T-cell (primary cell): ENCODE data around the gene PET117. TPM values are rescaled to one million over a fixed set of nuclear protein-coding genes. Genes with fewer than 3 reads are reported as not detected.
"Not testable (repeated sequence)": the region's sequence is repeated elsewhere in the genome, so short reads cannot be mapped to it uniquely, and the experiment has no call there.

Experiments
- ATAC-seq, 4 experiments: fragments of 200-7000 bp in 3 of 4; fragments of 150-1000 bp in 1 of 4; cut with Tn5 transposase; replicated peaks in 1 of 4; 1 replicate in 3 of 4; 2 replicates in 1 of 4; pipeline ENCODE4 v1.10.0; 2021; ENCODE audit warnings: moderate library complexity in 3 of 4, mild to moderate bottlenecking in 2 of 4, moderate number of reproducible peaks in 1 of 4
- CTCF ChIA-PET, 2 donors: fragments of 300-600 bp; sonication (Branson Sonifier 250); formaldehyde crosslinking; loops; one replicate each; lab custom pipeline; 2022; ENCODE audit warnings: antibody characterized with exemption in 2 of 2; lab: Charles Lee
- POLR2A ChIA-PET, 2 donors: fragments of 300-600 bp; sonication (Branson Sonifier 250); formaldehyde crosslinking; loops; one replicate each; lab custom pipeline; 2022; ENCODE audit warnings: antibody characterized with exemption in 2 of 2; lab: Charles Lee
- DNase-seq, 35 experiments: peaks; one replicate each; pipeline versions ENCODE4 v3.0.0 to v3.0.0-alpha.2; 2013 to 2023
- H3K27ac ChIP-seq: one replicate; pipeline ENCODE4 v1.5.1; 2013; ENCODE audit warnings: low read length
- H3K27me3 ChIP-seq, 2 experiments: replicated peaks in 1 of 2; 1 replicate in 1 of 2; 2 replicates in 1 of 2; pipeline versions ENCODE4 v1.6.1 to v1.7.0; 2013; ENCODE audit warnings: low read length in 1 of 2, mixed read lengths in 1 of 2; ENCODE audit not compliant: control insufficient read depth in 2 of 2, insufficient read depth in 2 of 2; ENCODE audit errors: extremely low read depth in 1 of 2
- H3K36me3 ChIP-seq, 2 donors: 1 replicate in 1 of 2; 2 replicates in 1 of 2; pipeline versions ENCODE4 v1.6.1 to v1.7.0; 2013; ENCODE audit warnings: low read length in 1 of 2; ENCODE audit not compliant: control insufficient read depth in 2 of 2, insufficient read depth in 1 of 2; ENCODE audit errors: extremely low read depth in 1 of 2
- H3K4me1 ChIP-seq, 2 experiments: 1 replicate in 1 of 2; 2 replicates in 1 of 2; pipeline versions ENCODE4 v1.6.1 to v1.7.0; 2013; ENCODE audit warnings: low read length in 2 of 2, mixed read lengths in 1 of 2; ENCODE audit not compliant: insufficient read depth in 2 of 2, control insufficient read depth in 1 of 2; ENCODE audit errors: extremely low read depth in 1 of 2
- H3K4me3 ChIP-seq, 2 donors: 1 replicate in 1 of 2; 2 replicates in 1 of 2; pipeline versions ENCODE4 v1.5.1 to v1.7.0; 2013; ENCODE audit warnings: mild to moderate bottlenecking in 2 of 2, low read length in 1 of 2, moderate library complexity in 1 of 2; ENCODE audit not compliant: control insufficient read depth in 1 of 2; ENCODE audit errors: extremely low read depth in 1 of 2
- H3K9me3 ChIP-seq: 2 replicates; pipeline ENCODE4 v1.7.0; 2013
- H3K27ac Mint-ChIP-seq, 2 donors: one replicate each; pipeline ENCODE4 v1.8.0; 2020 to 2021; ENCODE audit warnings: mild to moderate bottlenecking in 2 of 2, mixed read lengths in 2 of 2
- H3K27me3 Mint-ChIP-seq, 2 donors: one replicate each; pipeline ENCODE4 v1.8.0; 2021 to 2022; ENCODE audit warnings: mixed read lengths in 2 of 2
- H3K36me3 Mint-ChIP-seq: one replicate; pipeline ENCODE4 v1.8.0; 2021; ENCODE audit warnings: mixed read lengths
- H3K4me1 Mint-ChIP-seq, 3 donors: one replicate each; pipeline ENCODE4 v1.8.0; 2020 to 2022; ENCODE audit warnings: mixed read lengths in 3 of 3, mild to moderate bottlenecking in 1 of 3
- H3K4me3 Mint-ChIP-seq, 3 donors: one replicate each; pipeline ENCODE4 v1.8.0; 2020 to 2022; ENCODE audit warnings: mild to moderate bottlenecking in 3 of 3, mixed read lengths in 3 of 3, moderate library complexity in 3 of 3
- H3K9me3 Mint-ChIP-seq, 3 donors: one replicate each; pipeline ENCODE4 v1.8.0; 2020 to 2022; ENCODE audit warnings: mixed read lengths in 3 of 3
- WGBS: methylation state at CpG from one replicate; pipeline ENCODE4 v1.1.5; 2013; ENCODE audit warnings: missing lambda C conversion rate; ENCODE audit not compliant: insufficient coverage; 5-methylcytosine and 5-hydroxymethylcytosine counted together
- total RNA-seq, 35 experiments: library from RNA in 6 of 35; stranded (reverse) in 6 of 35; fragments of 120-200 nt in 1 of 35; gene quantifications; one replicate each; pipeline versions ENCODE4 v1.2.1 to v1.2.4 and lab custom pipeline; 2013 to 2026

PET117 gene
- total RNA-seq, 5 donors from 2014 or later (not counting 1 experiment from before 2014, with no cell fraction given) = 10.0 to 15.6 (median 13.4) TPM

GRCh38 chr20:18092890-18093289 lies 44.8 kb upstream of the PET117 start:
- H3K36me3 Mint-ChIP-seq = no peaks in the 10 kb centered on the region
- peaks cover 9 to 19% of the 10 kb centered on the region in 2 donors for H3K27me3 Mint-ChIP-seq
- ChIA-PET POLR2A (no interaction called here), CTCF (no interaction called here)
- no peak overlapping the region for H3K27ac Mint-ChIP-seq
- H3K9me3 Mint-ChIP-seq = no peaks in the 10 kb centered on the region
- no peaks in the 10 kb centered on the region for H3K4me1 Mint-ChIP-seq
- Histone ChIP-seq H3K27me3 (peaks cover 0 to 12% of the 10 kb centered on the region in 2 experiments), H3K4me1 (no peaks in the 10 kb centered on the region), H3K27ac (no peak overlapping the region), H3K36me3 (no peaks in the 10 kb centered on the region), H3K4me3 (no peak overlapping the region), H3K9me3 (no peaks in the 10 kb centered on the region)
- 81% methylated on average over 8 of the region's 8 CpGs for WGBS
- DNase-seq = no peak
- H3K4me3 Mint-ChIP-seq = no peak overlapping the region
- no peak for ATAC-seq

GRCh38 chr20:18093388-18093787 lies 44.3 kb upstream of the PET117 start:
- no peaks in the 10 kb centered on the region for H3K36me3 ChIP-seq
- 42% methylated on average over 3 of the region's 10 CpGs for WGBS
- Mint-ChIP-seq H3K4me3 (no peak overlapping the region), H3K9me3 (no peaks in the 10 kb centered on the region), H3K27ac (no peak overlapping the region), H3K36me3 (no peaks in the 10 kb centered on the region), H3K27me3 (peaks cover 9 to 18% of the 10 kb centered on the region in 2 donors), H3K4me1 (no peaks in the 10 kb centered on the region)
- ChIA-PET POLR2A (no interaction called here), CTCF (no interaction called here)
- no peaks in the 10 kb centered on the region for H3K9me3 ChIP-seq
- no peaks in the 10 kb centered on the region for H3K4me1 ChIP-seq
- H3K27me3 ChIP-seq = peaks cover 0 to 12% of the 10 kb centered on the region in 2 experiments
- H3K4me3 ChIP-seq = no peak overlapping the region
- no peak overlapping the region for H3K27ac ChIP-seq
- DNase-seq (no peak), ATAC-seq (no peak)

GRCh38 chr20:18094191-18094590 lies 43.5 kb upstream of the PET117 start:
- no peak for ATAC-seq
- no peaks in the 10 kb centered on the region for H3K4me1 ChIP-seq
- Mint-ChIP-seq H3K36me3 (no peaks in the 10 kb centered on the region), H3K27me3 (peaks cover 9 to 11% of the 10 kb centered on the region in 2 donors), H3K4me1 (no peaks in the 10 kb centered on the region), H3K9me3 (no peaks in the 10 kb centered on the region), H3K4me3 (no peak overlapping the region), H3K27ac (no peak overlapping the region)
- CTCF ChIA-PET = no interaction called here
- POLR2A ChIA-PET = no interaction called here
- H3K4me3 ChIP-seq = no peak overlapping the region
- no peaks in the 10 kb centered on the region for H3K36me3 ChIP-seq
- H3K27me3 ChIP-seq = peaks cover 0 to 12% of the 10 kb centered on the region in 2 experiments
- 78% methylated on average over 1 of the region's 5 CpGs for WGBS
- H3K27ac ChIP-seq = no peak overlapping the region
- DNase-seq = no peak
- no peaks in the 10 kb centered on the region for H3K9me3 ChIP-seq

- CTCF ChIA-PET, POLR2A ChIA-PET, H3K27ac Mint-ChIP-seq: not testable (repeated sequence)
Observed at GRCh38 chr20:18100569-18100968, 37.1 kb upstream of the PET117 start.

GRCh38 chr20:18101125-18101810 lies 36.4 kb upstream of the PET117 start:
- ChIA-PET POLR2A (no interaction called here), CTCF (no interaction called here)
- Histone ChIP-seq H3K36me3 (no peaks in the 10 kb centered on the region), H3K4me1 (no peaks in the 10 kb centered on the region), H3K4me3 (no peak overlapping the region), H3K27ac (no peak overlapping the region), H3K9me3 (no peaks in the 10 kb centered on the region), H3K27me3 (peaks cover 0 to 9% of the 10 kb centered on the region in 2 experiments)
- no peak for ATAC-seq
- no peaks in the 10 kb centered on the region for H3K36me3 Mint-ChIP-seq
- no peaks in the 10 kb centered on the region for H3K4me1 Mint-ChIP-seq
- no peak for DNase-seq
- WGBS = 78% methylated on average over 7 of the region's 7 CpGs
- peaks cover 10 to 26% of the 10 kb centered on the region in 2 donors for H3K27me3 Mint-ChIP-seq
- H3K9me3 Mint-ChIP-seq = no peaks in the 10 kb centered on the region
- no peak overlapping the region for H3K4me3 Mint-ChIP-seq
- H3K27ac Mint-ChIP-seq = no peak overlapping the region

More at GRCh38 chr20:18100569-18100968, 37.1 kb upstream of the PET117 start:
- not testable (repeated sequence) for H3K9me3 ChIP-seq, H3K4me1 ChIP-seq, H3K36me3 Mint-ChIP-seq, H3K9me3 Mint-ChIP-seq, DNase-seq, H3K4me1 Mint-ChIP-seq, ATAC-seq, H3K27me3 ChIP-seq, H3K4me3 Mint-ChIP-seq, H3K27ac ChIP-seq, H3K4me3 ChIP-seq, H3K36me3 ChIP-seq
- H3K27me3 Mint-ChIP-seq = peaks cover 10 to 21% of the 10 kb centered on the region in 2 donors
- 100% methylated on average over 2 of the region's 11 CpGs for WGBS

- WGBS = no CpG with 5 or more reads among the region's 1 CpG
- peaks cover 7 to 26% of the 10 kb centered on the region in 2 donors for H3K27me3 Mint-ChIP-seq
- H3K27ac Mint-ChIP-seq = no peak overlapping the region
- no peak overlapping the region for H3K4me3 Mint-ChIP-seq
- POLR2A ChIA-PET = no interaction called here
- CTCF ChIA-PET = no interaction called here
- DNase-seq (no peak), ATAC-seq (no peak)
- no peaks in the 10 kb centered on the region for H3K36me3 ChIP-seq
- H3K4me3 ChIP-seq = no peak overlapping the region
- H3K9me3 Mint-ChIP-seq = peaks cover 0 to 2% (median 2%) of the 10 kb centered on the region in 3 donors
- H3K27me3 ChIP-seq = peaks cover 0 to 9% of the 10 kb centered on the region in 2 experiments
- no peaks in the 10 kb centered on the region for H3K4me1 Mint-ChIP-seq
- no peaks in the 10 kb centered on the region for H3K4me1 ChIP-seq
- H3K27ac ChIP-seq = no peak overlapping the region
- no peaks in the 10 kb centered on the region for H3K36me3 Mint-ChIP-seq
- no peaks in the 10 kb centered on the region for H3K9me3 ChIP-seq
Observed at GRCh38 chr20:18103497-18103896, 34.2 kb upstream of the PET117 start.
